ENCODE measurements around the gene STAT6. TPM values are rescaled to one million over a fixed set of nuclear protein-coding genes. Genes with fewer than 3 reads are reported as not detected.

STAT6 gene
- total RNA-seq, 1 experiment from 2014 or later = 122 TPM

DNA sequence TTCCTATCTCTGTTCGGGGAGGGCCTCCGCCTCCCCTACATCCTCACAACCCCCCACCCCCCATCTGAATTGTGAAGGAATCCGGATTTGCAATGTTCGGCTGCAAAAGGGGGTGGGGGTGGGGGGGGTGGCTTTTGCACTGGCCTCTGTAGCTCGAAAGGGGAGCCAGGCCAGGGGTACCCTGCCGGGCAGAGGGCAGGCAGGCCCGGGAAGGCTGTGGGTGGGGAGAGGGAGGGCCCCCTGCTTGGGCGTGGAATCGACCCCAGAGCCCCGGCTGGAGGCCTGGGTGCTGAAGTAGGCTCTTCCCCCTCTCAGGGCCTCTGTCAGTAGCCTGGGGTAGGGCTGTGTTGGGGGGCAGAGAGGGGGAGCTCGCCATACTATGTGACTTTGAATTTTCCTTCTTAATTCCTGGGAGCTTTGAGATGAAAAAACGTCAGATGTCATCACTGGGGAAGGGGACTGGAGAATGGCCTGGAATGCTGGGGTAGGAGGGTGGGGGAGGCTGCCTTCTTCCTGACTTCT is 18.2 kb upstream of the STAT6 start:
- Histone ChIP-seq H3K4me2 (peak overlapping the region; percentile 87; the same call in 1 of the 2 replicates), H3K9me3 (ENCODE audit: insufficient read depth, low read depth) (no peaks in the 10 kb centered on the region), H3K27ac (no peak overlapping the region), H3F3A (ENCODE audit: insufficient read depth, low read depth) (peaks cover 15% of the 10 kb centered on the region), H4K20me1 (ENCODE audit: insufficient read depth) (no peaks in the 10 kb centered on the region), H3K36me3 (ENCODE audit: low read depth) (no peaks in the 10 kb centered on the region), H3K4me3 (no peak overlapping the region; the same call in 1 of the 2 replicates), H3K4me1 (replicated peaks; ENCODE audit: insufficient read depth) (peaks cover 8% of the 10 kb centered on the region), H3K9me2 (ENCODE audit: insufficient read depth) (no peaks in the 10 kb centered on the region), H3K79me2 (ENCODE audit: low read depth) (no peaks in the 10 kb centered on the region), H2AFZ (no peak overlapping the region), H3K27me3 (ENCODE audit: insufficient read depth, low read depth) (no peaks in the 10 kb centered on the region)
- CTCF ChIA-PET = interaction anchor here (0.6 to 1.0 kb wide), 4 partner anchors 17 to 52 kb away, joined by 3 to 10 read pairs (median 6); no protein-coding TSS in a partner anchor
- no peak for DNase-seq
- BruUV-seq (replicated peaks) = no TSS peak
- POLR2A ChIA-PET (ENCODE audit: unreplicated experiment) = interaction anchor here (0.6 to 0.7 kb wide), 2 partner anchors 37 to 111 kb away, joined by 3 to 4 read pairs; no protein-coding TSS in a partner anchor
- TF ChIP-seq EZH2 (IDR thresholded peaks at IDR 0.05; ENCODE audit: low read depth) = no peak
- TF ChIP-seq, protein P1, sequence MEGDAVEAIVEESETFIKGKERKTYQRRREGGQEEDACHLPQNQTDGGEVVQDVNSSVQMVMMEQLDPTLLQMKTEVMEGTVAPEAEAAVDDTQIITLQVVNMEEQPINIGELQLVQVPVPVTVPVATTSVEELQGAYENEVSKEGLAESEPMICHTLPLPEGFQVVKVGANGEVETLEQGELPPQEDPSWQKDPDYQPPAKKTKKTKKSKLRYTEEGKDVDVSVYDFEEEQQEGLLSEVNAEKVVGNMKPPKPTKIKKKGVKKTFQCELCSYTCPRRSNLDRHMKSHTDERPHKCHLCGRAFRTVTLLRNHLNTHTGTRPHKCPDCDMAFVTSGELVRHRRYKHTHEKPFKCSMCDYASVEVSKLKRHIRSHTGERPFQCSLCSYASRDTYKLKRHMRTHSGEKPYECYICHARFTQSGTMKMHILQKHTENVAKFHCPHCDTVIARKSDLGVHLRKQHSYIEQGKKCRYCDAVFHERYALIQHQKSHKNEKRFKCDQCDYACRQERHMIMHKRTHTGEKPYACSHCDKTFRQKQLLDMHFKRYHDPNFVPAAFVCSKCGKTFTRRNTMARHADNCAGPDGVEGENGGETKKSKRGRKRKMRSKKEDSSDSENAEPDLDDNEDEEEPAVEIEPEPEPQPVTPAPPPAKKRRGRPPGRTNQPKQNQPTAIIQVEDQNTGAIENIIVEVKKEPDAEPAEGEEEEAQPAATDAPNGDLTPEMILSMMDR (conservative IDR thresholded peaks at IDR 0.05) = no peak
- intact Hi-C loops (cut with micrococcal nuclease; ENCODE audit: unreplicated experiment) = no loop called here

GRCh38 chr12:57128519-57129247 is 17.5 kb upstream of the STAT6 start:
- Histone ChIP-seq H2AFZ (peak overlapping the region; percentile 52; the same call in 1 of the 2 replicates), H3K79me2 (ENCODE audit: low read depth) (no peaks in the 10 kb centered on the region)
- POLR2A ChIA-PET (ENCODE audit: unreplicated experiment) = interaction anchor here (0.6 to 1.8 kb wide), 10 partner anchors 17 to 939 kb away, joined by 3 to 19 read pairs (median 8); partner anchors contain the start of genes SMARCC2 and STAT6

More at GRCh38 chr12:57128519-57129247, 17.5 kb upstream of the STAT6 start:
- no peaks in the 10 kb centered on the region for H3K9me3 ChIP-seq (ENCODE audit: insufficient read depth, low read depth)
- H3K4me3 ChIP-seq = peak overlapping the region; percentile 97; the same call in 1 of the 2 replicates
- no peaks in the 10 kb centered on the region for H3K9me2 ChIP-seq (ENCODE audit: insufficient read depth)
- H3K36me3 ChIP-seq (ENCODE audit: low read depth) = no peaks in the 10 kb centered on the region
- DNase-seq = no peak
- TF ChIP-seq, protein P1 (conservative IDR thresholded peaks at IDR 0.05) = no peak
- TF ChIP-seq EZH2 (IDR thresholded peaks at IDR 0.05; ENCODE audit: low read depth) = no peak
- intact Hi-C loops (cut with micrococcal nuclease; ENCODE audit: unreplicated experiment) = no loop called here
- H3K4me1 ChIP-seq (replicated peaks; ENCODE audit: insufficient read depth) = peaks cover 8% of the 10 kb centered on the region
- no peaks in the 10 kb centered on the region for H3K27me3 ChIP-seq (ENCODE audit: insufficient read depth, low read depth)
- CTCF ChIA-PET = interaction anchor here (0.6 to 2.4 kb wide), 12 partner anchors 16 to 148 kb away, joined by 3 to 40 read pairs (median 5); partner anchors contain the start of gene STAC3
- H4K20me1 ChIP-seq (ENCODE audit: insufficient read depth) = no peaks in the 10 kb centered on the region
- H3K27ac ChIP-seq = no peak overlapping the region
- H3K4me2 ChIP-seq = peak overlapping the region; percentile 87
- peaks cover 15% of the 10 kb centered on the region for H3F3A ChIP-seq (ENCODE audit: insufficient read depth, low read depth)
- no TSS peak for BruUV-seq (replicated peaks)
